SK-N-SH (cell line): ENCODE data around the gene ANO4. TPM values are rescaled to one million over a fixed set of nuclear protein-coding genes. Genes with fewer than 3 reads are reported as not detected.

Experiments
- CTCF ChIA-PET: fragments of 300-600, 350-600 bp; formaldehyde crosslinking; extraction: SDS; loops from one replicate; lab custom pipeline; 2021; lab: Yijun Ruan, JAX
- POLR2A ChIA-PET: fragments of 350-600 bp; sonication (Branson Sonifier 250); formaldehyde crosslinking; extraction: SDS; loops from one replicate; lab custom pipeline; 2020; ENCODE audit warnings: antibody characterized with exemption, inconsistent platforms; lab: Yijun Ruan, JAX
- DNase-seq: peaks from one replicate; pipeline ENCODE4 v3.0.0; 2012
- H2AFZ ChIP-seq: fragments of 200-600 bp; sonication (generic); 2 replicates; pipeline ENCODE4 v1.8.1; 2016; ENCODE audit warnings: antibody characterized with exemption, mild to moderate bottlenecking, low read depth
- H3F3A ChIP-seq: fragments of 200-600 bp; sonication (generic); replicated peaks from 2 replicates; pipeline ENCODE3; 2016; ENCODE audit warnings: antibody characterized with exemption, mild to moderate bottlenecking; ENCODE audit not compliant: insufficient read depth
- H3K27ac ChIP-seq, 2 experiments: fragments of 200-500 bp in 1 of 2; fragments of 200-600 bp in 1 of 2; sonication (Bioruptor generic) in 1 of 2; sonication (generic), shearing (Covaris generic) in 1 of 2; 2 replicates each; pipeline versions ENCODE4 v1.5.1 to v1.6.1; 2014 to 2016; ENCODE audit warnings: low read depth in 2 of 2, inconsistent platforms in 1 of 2, low read length in 1 of 2, mild to moderate bottlenecking in 1 of 2, mixed read lengths in 1 of 2
- H3K27me3 ChIP-seq: fragments of 200-600 bp; sonication (generic), shearing (Covaris generic); 2 replicates; pipeline ENCODE4 v1.6.1; 2016; ENCODE audit warnings: mixed run types; ENCODE audit not compliant: insufficient read depth
- H3K36me3 ChIP-seq, 2 experiments: fragments of 200-500 bp in 1 of 2; fragments of 200-600 bp in 1 of 2; sonication (Bioruptor generic) in 1 of 2; sonication (generic) in 1 of 2; replicated peaks in 1 of 2; 2 replicates each; pipeline versions ENCODE3 to v1.5.1; 2014 to 2016; ENCODE audit warnings: low read length in 1 of 2, mild to moderate bottlenecking in 1 of 2; ENCODE audit not compliant: insufficient read depth in 2 of 2, control insufficient read depth in 1 of 2
- H3K4me1 ChIP-seq, 2 experiments: fragments of 200-500 bp in 1 of 2; fragments of 200-600 bp in 1 of 2; sonication (Bioruptor generic) in 1 of 2; sonication (generic), shearing (Covaris generic) in 1 of 2; 2 replicates each; pipeline versions ENCODE4 v1.5.1 to v1.6.1; 2014 to 2016; ENCODE audit warnings: low read depth in 1 of 2, low read length in 1 of 2, mixed run types in 1 of 2; ENCODE audit not compliant: insufficient read depth in 2 of 2, control insufficient read depth in 1 of 2
- H3K4me2 ChIP-seq: fragments of 200-600 bp; sonication (generic), shearing (Covaris generic); 2 replicates; pipeline ENCODE4 v1.6.1; 2017; ENCODE audit warnings: mixed run types
- H3K4me3 ChIP-seq, 2 experiments: fragments of 200-500 bp in 1 of 2; fragments of 200-600 bp in 1 of 2; sonication (Bioruptor generic) in 1 of 2; sonication (generic), shearing (Covaris generic) in 1 of 2; 2 replicates each; pipeline versions ENCODE4 v1.5.1 to v1.8.1; 2014 to 2016; ENCODE audit warnings: low read depth in 2 of 2, inconsistent platforms in 1 of 2, low read length in 1 of 2, mild to moderate bottlenecking in 1 of 2, mixed read lengths in 1 of 2, moderate library complexity in 1 of 2
- H3K79me2 ChIP-seq: fragments of 200-600 bp; sonication (generic); 2 replicates; pipeline ENCODE4 v1.8.1; 2017; ENCODE audit warnings: mild to moderate bottlenecking; ENCODE audit not compliant: insufficient read depth
- H3K9ac ChIP-seq: fragments of 200-600 bp; sonication (generic); 2 replicates; pipeline ENCODE4 v1.6.1; 2017; ENCODE audit warnings: mixed run types
- H3K9me2 ChIP-seq: fragments of 200-600 bp; sonication (generic); 2 replicates; pipeline ENCODE4 v1.6.1; 2017; ENCODE audit warnings: mixed run types
- H3K9me3 ChIP-seq: fragments of 200-600 bp; sonication (generic); 2 replicates; pipeline ENCODE4 v1.6.1; 2017; ENCODE audit warnings: mixed run types, mild to moderate bottlenecking, moderate library complexity
- H4K20me1 ChIP-seq: fragments of 200-600 bp; sonication (generic); 2 replicates; pipeline ENCODE4 v1.6.1; 2017; ENCODE audit warnings: mild to moderate bottlenecking, mixed run types; ENCODE audit not compliant: insufficient read depth
- ELF1 ChIP-seq: IDR thresholded peaks from 2 replicates; pipeline ENCODE4 v1.4.0; 2012
- FOSL2 ChIP-seq: IDR thresholded peaks from 2 replicates; pipeline ENCODE4 v1.4.0; 2012; ENCODE audit warnings: low read depth, mild to moderate bottlenecking, moderate library complexity, borderline replicate concordance
- FOXJ3 ChIP-seq: sonication (generic); formaldehyde crosslinking; IDR thresholded peaks from 2 replicates; pipeline ENCODE4 v1.5.1; 2020; ENCODE audit warnings: mild to moderate bottlenecking, missing genetic modification reagents
- FOXM1 ChIP-seq: IDR thresholded peaks from 2 replicates; pipeline ENCODE4 v1.4.0; 2012; ENCODE audit warnings: low read depth, mild to moderate bottlenecking
- JUND ChIP-seq: IDR thresholded peaks from 2 replicates; pipeline ENCODE4 v1.4.0; 2012
- MEF2A ChIP-seq: IDR thresholded peaks from 2 replicates; pipeline ENCODE4 v1.4.0; 2012; ENCODE audit warnings: low read depth, borderline replicate concordance
- MXI1 ChIP-seq: IDR thresholded peaks from 2 replicates; pipeline ENCODE4 v1.6.1; 2012; ENCODE audit warnings: mild to moderate bottlenecking, low read depth, low read length, improper control_type of control experiment
- RFX5 ChIP-seq: IDR thresholded peaks from 2 replicates; pipeline ENCODE4 v1.6.1; 2012; ENCODE audit warnings: mild to moderate bottlenecking, improper control_type of control experiment, low read length
- SIN3A ChIP-seq: IDR thresholded peaks from 2 replicates; pipeline ENCODE4 v1.6.1; 2012; ENCODE audit warnings: low read depth, mild to moderate bottlenecking, low read length, moderate library complexity, borderline replicate concordance
- SMC3 ChIP-seq: IDR thresholded peaks from 2 replicates; pipeline ENCODE4 v1.6.1; 2012; ENCODE audit warnings: low read depth, low read length, improper control_type of control experiment
- TAF1 ChIP-seq: IDR thresholded peaks from 2 replicates; pipeline ENCODE4 v1.6.1; 2012; ENCODE audit warnings: low read depth, mild to moderate bottlenecking, low read length, moderate library complexity, borderline replicate concordance
- TCF12 ChIP-seq: IDR thresholded peaks from 2 replicates; pipeline ENCODE4 v1.4.0; 2012
- WGBS: methylation state at CpG from one replicate; pipeline ENCODE4 v1.1.6; 2017; ENCODE audit warnings: low lambda C conversion rate; 5-methylcytosine and 5-hydroxymethylcytosine counted together
- polyA plus RNA-seq, 3 experiments: library from polyadenylated mRNA; depleted of rRNA; stranded (reverse); fragments of >200 nt; gene quantifications; 2 replicates each; pipeline ENCODE4 v1.2.3, GENCODE V29; 2012
- TF ChIP-seq, protein P1 (sequence below): fragments of 200-600 bp; sonication (generic); IDR thresholded peaks from 2 replicates; pipeline ENCODE4 v1.6.1; 2017; ENCODE audit warnings: antibody characterized with exemption, mild to moderate bottlenecking, moderate library complexity
- TF ChIP-seq, protein P2 (sequence below): IDR thresholded peaks from 2 replicates; pipeline ENCODE4; 2012

ANO4 gene
- polyA plus RNA-seq, 1 of the 3 experiments (the other 2 are of a cell fraction) = 9.4 TPM

DNA sequence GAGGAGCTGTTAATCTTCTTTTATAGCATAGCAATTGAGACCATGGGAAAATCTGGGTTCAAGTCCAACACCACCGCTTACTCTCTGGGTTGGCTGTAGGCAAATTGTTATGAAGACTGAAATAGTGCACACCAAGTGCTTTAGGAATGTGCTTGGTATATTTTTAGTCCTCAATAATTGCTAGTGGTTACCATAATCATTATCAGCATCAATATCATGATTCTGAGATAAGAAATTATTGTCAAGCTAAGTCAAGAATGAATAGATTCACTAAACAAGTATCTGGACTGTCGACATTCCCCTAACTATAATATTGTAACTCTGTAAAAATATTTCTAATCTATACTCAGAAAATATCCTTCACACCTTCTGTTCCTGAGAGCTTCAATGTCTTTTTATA is 48.5 kb downstream of the ANO4 start:
- no peak for DNase-seq
- Histone ChIP-seq H3K36me3 (no peaks in the 10 kb centered on the region), H3K27ac (no peak overlapping the region), H3K4me1 (peaks cover 0 to 5% of the 10 kb centered on the region in 2 experiments; a peak in 1 of 4 replicates), H3K9me2 (no peaks in the 10 kb centered on the region), H3K79me2 (no peaks in the 10 kb centered on the region; the same call in 1 of the 2 replicates), H3K4me2 (no peak overlapping the region), H2AFZ (no peak overlapping the region), H3K27me3 (no peaks in the 10 kb centered on the region), H3K9ac (no peak overlapping the region), H3F3A (peaks cover 4% of the 10 kb centered on the region), H3K9me3 (no peaks in the 10 kb centered on the region), H4K20me1 (no peaks in the 10 kb centered on the region), H3K4me3 (no peak overlapping the region)
- CTCF ChIA-PET = no interaction called here
- POLR2A ChIA-PET = no interaction called here
- WGBS = 52% methylated on average over 2 of the region's 2 CpGs
- TF ChIP-seq FOXM1 (no peak), RFX5 (no peak), TAF1 (no peak), MXI1 (no peak), FOXJ3 (CRISPR knock-in tag) (no peak), JUND (no peak), FOSL2 (no peak), MEF2A (no peak), ELF1 (no peak)

DNA sequence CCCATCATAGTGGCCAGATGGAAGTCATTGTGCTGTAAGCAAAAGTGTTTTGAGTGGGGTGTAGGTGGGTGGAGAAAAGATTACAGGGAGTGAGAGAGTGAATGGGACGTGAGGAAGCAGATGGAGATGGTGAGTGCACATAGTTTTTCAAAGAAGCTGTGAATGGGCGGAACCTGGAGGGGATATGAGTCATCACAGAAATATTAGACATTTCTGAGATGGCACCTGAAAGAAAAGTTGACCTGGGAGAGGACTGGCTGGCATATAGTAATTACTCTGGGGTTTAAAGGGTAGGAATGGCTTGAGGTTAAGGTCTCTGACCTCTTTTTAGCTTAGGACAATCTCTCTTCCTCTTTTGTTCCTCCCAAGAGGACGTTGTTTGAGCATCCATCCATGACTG is 50.5 kb downstream of the ANO4 start:
- Histone ChIP-seq H3K27me3 (no peaks in the 10 kb centered on the region), H3K9me3 (no peaks in the 10 kb centered on the region), H3K9ac (no peak overlapping the region), H2AFZ (no peak overlapping the region), H4K20me1 (no peaks in the 10 kb centered on the region), H3K9me2 (no peaks in the 10 kb centered on the region), H3K79me2 (no peaks in the 10 kb centered on the region; the same call in 1 of the 2 replicates), H3K4me2 (no peak overlapping the region), H3K4me1 (peaks cover 0 to 5% of the 10 kb centered on the region in 2 experiments; a peak in 1 of 4 replicates), H3K36me3 (no peaks in the 10 kb centered on the region), H3K27ac (no peak overlapping the region), H3K4me3 (no peak overlapping the region), H3F3A (peaks cover 4% of the 10 kb centered on the region)
- CTCF ChIA-PET = no interaction called here
- POLR2A ChIA-PET = no interaction called here
- TF ChIP-seq SIN3A (no peak), SMC3 (no peak)
- TF ChIP-seq, protein P1, sequence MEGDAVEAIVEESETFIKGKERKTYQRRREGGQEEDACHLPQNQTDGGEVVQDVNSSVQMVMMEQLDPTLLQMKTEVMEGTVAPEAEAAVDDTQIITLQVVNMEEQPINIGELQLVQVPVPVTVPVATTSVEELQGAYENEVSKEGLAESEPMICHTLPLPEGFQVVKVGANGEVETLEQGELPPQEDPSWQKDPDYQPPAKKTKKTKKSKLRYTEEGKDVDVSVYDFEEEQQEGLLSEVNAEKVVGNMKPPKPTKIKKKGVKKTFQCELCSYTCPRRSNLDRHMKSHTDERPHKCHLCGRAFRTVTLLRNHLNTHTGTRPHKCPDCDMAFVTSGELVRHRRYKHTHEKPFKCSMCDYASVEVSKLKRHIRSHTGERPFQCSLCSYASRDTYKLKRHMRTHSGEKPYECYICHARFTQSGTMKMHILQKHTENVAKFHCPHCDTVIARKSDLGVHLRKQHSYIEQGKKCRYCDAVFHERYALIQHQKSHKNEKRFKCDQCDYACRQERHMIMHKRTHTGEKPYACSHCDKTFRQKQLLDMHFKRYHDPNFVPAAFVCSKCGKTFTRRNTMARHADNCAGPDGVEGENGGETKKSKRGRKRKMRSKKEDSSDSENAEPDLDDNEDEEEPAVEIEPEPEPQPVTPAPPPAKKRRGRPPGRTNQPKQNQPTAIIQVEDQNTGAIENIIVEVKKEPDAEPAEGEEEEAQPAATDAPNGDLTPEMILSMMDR = no peak
- WGBS = 26% methylated on average over 3 of the region's 3 CpGs
- no peak for DNase-seq

DNA sequence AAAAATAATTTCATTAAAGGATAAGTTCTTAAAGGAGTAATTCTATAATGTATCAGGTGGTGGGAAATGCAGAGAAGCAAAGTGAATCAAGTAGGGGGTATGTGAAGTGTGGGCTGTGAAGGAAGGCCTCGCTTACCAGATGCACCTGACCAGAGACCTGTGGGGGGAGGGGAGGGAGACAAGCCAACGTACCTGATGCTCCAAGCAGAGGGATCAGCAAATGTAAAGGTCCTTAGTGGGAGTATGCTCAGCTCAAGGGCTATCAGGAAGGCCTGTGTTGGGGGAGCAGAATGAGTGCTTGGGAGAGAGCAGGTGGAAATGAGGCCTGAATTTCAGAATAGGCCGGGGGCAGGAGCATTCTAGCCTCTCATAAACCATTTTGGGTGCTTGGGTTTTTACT is 57.1 kb downstream of the ANO4 start:
- no peaks in the 10 kb centered on the region for H3K27me3 ChIP-seq
- no peak overlapping the region for H3K27ac ChIP-seq
- H3K9me2 ChIP-seq = no peaks in the 10 kb centered on the region
- 31% methylated on average over 3 of the region's 3 CpGs for WGBS
- H4K20me1 ChIP-seq = no peaks in the 10 kb centered on the region
- CTCF ChIA-PET = no interaction called here
- H3K4me2 ChIP-seq = no peak overlapping the region
- no peak for DNase-seq
- no peaks in the 10 kb centered on the region for H3F3A ChIP-seq
- peaks cover 0 to 5% of the 10 kb centered on the region in 2 experiments for H3K36me3 ChIP-seq
- H2AFZ ChIP-seq = no peak overlapping the region
- H3K4me3 ChIP-seq = no peak overlapping the region
- no peaks in the 10 kb centered on the region for H3K79me2 ChIP-seq
- H3K4me1 ChIP-seq = no peaks in the 10 kb centered on the region
- TF ChIP-seq, protein P1 = no peak
- TF ChIP-seq FOXM1 (no peak), TCF12 (no peak), FOSL2 (no peak)
- TF ChIP-seq, protein P2, sequence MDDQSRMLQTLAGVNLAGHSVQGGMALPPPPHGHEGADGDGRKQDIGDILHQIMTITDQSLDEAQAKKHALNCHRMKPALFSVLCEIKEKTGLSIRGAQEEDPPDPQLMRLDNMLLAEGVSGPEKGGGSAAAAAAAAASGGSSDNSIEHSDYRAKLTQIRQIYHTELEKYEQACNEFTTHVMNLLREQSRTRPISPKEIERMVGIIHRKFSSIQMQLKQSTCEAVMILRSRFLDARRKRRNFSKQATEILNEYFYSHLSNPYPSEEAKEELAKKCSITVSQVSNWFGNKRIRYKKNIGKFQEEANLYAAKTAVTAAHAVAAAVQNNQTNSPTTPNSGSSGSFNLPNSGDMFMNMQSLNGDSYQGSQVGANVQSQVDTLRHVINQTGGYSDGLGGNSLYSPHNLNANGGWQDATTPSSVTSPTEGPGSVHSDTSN = no peak
- H3K9ac ChIP-seq = no peak overlapping the region
- POLR2A ChIA-PET = no interaction called here
- H3K9me3 ChIP-seq = no peaks in the 10 kb centered on the region
